ENCODE measurements around the gene IKZF3. TPM values are rescaled to one million over a fixed set of nuclear protein-coding genes. Genes with fewer than 3 reads are reported as not detected.
"Not testable (repeated sequence)": the region's sequence is repeated elsewhere in the genome, so short reads cannot be mapped to it uniquely, and the experiment has no call there.

IKZF3 gene
- 0.55 TPM for polyA plus RNA-seq (2013, experiment 1 of 2)
- polyA plus RNA-seq (2013, experiment 2 of 2): 0.43 TPM

GRCh38 chr17:39863918-39864746, at the start of gene IKZF3:
IKZF3 (minus strand) TSS chr17:39864312; CDS start chr17:39864126, 186 bp downstream.
- no peak within 1 kb of the TSS for H3K4ac ChIP-seq (ENCODE audit: low read depth, low read length)
- H3K23ac ChIP-seq (ENCODE audit: low read length): no peak within 1 kb of the TSS
- no peak within 1 kb of the TSS for H2BK120ac ChIP-seq (ENCODE audit: low read depth, low read length)
- H3K18ac ChIP-seq (ENCODE audit: low read length): no peak within 1 kb of the TSS
- no peaks in the 10 kb centered on the region for H3K4me1 ChIP-seq (ENCODE audit: control insufficient read depth, low read depth, low read length)
- no peak within 1 kb of the TSS for H2AK5ac ChIP-seq (ENCODE audit: low read length)
- no peaks in the 10 kb centered on the region for H3K79me2 ChIP-seq (ENCODE audit: control insufficient read depth, insufficient read depth, low read length)
- H3K79me1 ChIP-seq (ENCODE audit: low read length): no peaks in the 10 kb centered on the region
- peaks cover 16% of the 10 kb centered on the region for H3K27me3 ChIP-seq (ENCODE audit: insufficient read depth, low read length, poor library complexity)
- WGBS (ENCODE audit: extremely low coverage, insufficient coverage, low lambda C conversion rate): no CpG with 5 or more reads among the region's 50 CpGs
- no peak within 1 kb of the TSS for H3K27ac ChIP-seq (ENCODE audit: low read depth, low read length)
- no peak within 1 kb of the TSS for H2BK5ac ChIP-seq (ENCODE audit: low read length)
- peak; percentile 80 for DNase-seq
- no peak within 1 kb of the TSS for H4K8ac ChIP-seq (ENCODE audit: low read depth, low read length)
- H3K56ac ChIP-seq (ENCODE audit: low read length): no peak within 1 kb of the TSS
- no peak within 1 kb of the TSS for H3K9ac ChIP-seq (ENCODE audit: low read length)
- H3K4me3 ChIP-seq (ENCODE audit: low read length): no peak within 1 kb of the TSS
- no peak within 1 kb of the TSS for H3K4me2 ChIP-seq (ENCODE audit: low read length)
- H4K5ac ChIP-seq (ENCODE audit: low read length): no peak within 1 kb of the TSS
- H3K36me3 ChIP-seq (ENCODE audit: control insufficient read depth, insufficient read depth, low read length): no peaks in the 10 kb centered on the region
- H2BK15ac ChIP-seq (replicated peaks; ENCODE audit: low read depth): no peak within 1 kb of the TSS

- H3K36me3 ChIP-seq (ENCODE audit: control insufficient read depth, insufficient read depth, low read length): peaks cover 4% of the 10 kb centered on the region
- no peak overlapping the region for H3K27ac ChIP-seq (ENCODE audit: low read depth, low read length)
- no peaks in the 10 kb centered on the region for H3K79me2 ChIP-seq (ENCODE audit: control insufficient read depth, insufficient read depth, low read length)
- no peak overlapping the region for H2BK120ac ChIP-seq (ENCODE audit: low read depth, low read length)
- no peak overlapping the region for H4K8ac ChIP-seq (ENCODE audit: low read depth, low read length)
- H3K79me1 ChIP-seq (ENCODE audit: low read length): no peaks in the 10 kb centered on the region
- WGBS (ENCODE audit: extremely low coverage, insufficient coverage, low lambda C conversion rate): no CpG with 5 or more reads among the region's 6 CpGs
- H3K4me3 ChIP-seq (ENCODE audit: low read length): no peak overlapping the region
- no peak overlapping the region for H4K5ac ChIP-seq (ENCODE audit: low read length)
- no peaks in the 10 kb centered on the region for H3K27me3 ChIP-seq (ENCODE audit: insufficient read depth, low read length, poor library complexity)
- no peak overlapping the region for H3K4me2 ChIP-seq (ENCODE audit: low read length)
- H3K9ac ChIP-seq (ENCODE audit: low read length): no peak overlapping the region
- no peak overlapping the region for H3K56ac ChIP-seq (ENCODE audit: low read length)
- H3K4me1 ChIP-seq (ENCODE audit: control insufficient read depth, low read depth, low read length): no peaks in the 10 kb centered on the region
- no peak overlapping the region for H2BK5ac ChIP-seq (ENCODE audit: low read length)
- H2BK15ac ChIP-seq (replicated peaks; ENCODE audit: low read depth): no peak overlapping the region
- H3K4ac ChIP-seq (ENCODE audit: low read depth, low read length): no peak overlapping the region
- no peak overlapping the region for H2AK5ac ChIP-seq (ENCODE audit: low read length)
- H3K18ac ChIP-seq (ENCODE audit: low read length): no peak overlapping the region
- H3K23ac ChIP-seq (ENCODE audit: low read length): no peak overlapping the region
- DNase-seq: no peak
Observed at GRCh38 chr17:39908789-39909352, 44.8 kb upstream of the IKZF3 start.

DNA sequence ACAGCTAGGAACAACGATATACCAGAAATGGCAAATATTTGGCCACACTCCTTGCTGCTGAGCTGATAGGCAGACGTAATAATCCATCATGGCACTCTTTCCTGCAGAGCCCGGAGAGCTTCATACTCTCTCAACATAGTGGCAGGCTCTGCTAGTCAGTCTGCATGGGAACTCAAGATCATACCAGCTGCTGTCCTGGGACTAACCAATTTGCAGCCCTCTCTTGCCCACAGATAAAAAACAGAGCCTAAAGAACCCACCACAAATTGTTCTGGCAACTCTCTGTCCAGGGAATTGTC, 40.8 kb upstream of the IKZF3 start:
- Histone ChIP-seq H2BK120ac (ENCODE audit: low read depth, low read length) (no peak overlapping the region), H2BK15ac (replicated peaks; ENCODE audit: low read depth) (no peak overlapping the region), H4K5ac (ENCODE audit: low read length) (no peak overlapping the region), H2AK5ac (ENCODE audit: low read length) (no peak overlapping the region), H3K18ac (ENCODE audit: low read length) (no peak overlapping the region), H3K27ac (ENCODE audit: low read depth, low read length) (no peak overlapping the region), H3K4me1 (ENCODE audit: control insufficient read depth, low read depth, low read length) (no peaks in the 10 kb centered on the region), H3K4me2 (ENCODE audit: low read length) (no peak overlapping the region), H3K27me3 (ENCODE audit: insufficient read depth, low read length, poor library complexity) (no peaks in the 10 kb centered on the region), H3K36me3 (ENCODE audit: control insufficient read depth, insufficient read depth, low read length) (peaks cover 2% of the 10 kb centered on the region), H3K79me1 (ENCODE audit: low read length) (no peaks in the 10 kb centered on the region), H3K23ac (ENCODE audit: low read length) (no peak overlapping the region), H3K4ac (ENCODE audit: low read depth, low read length) (no peak overlapping the region), H3K56ac (ENCODE audit: low read length) (no peak overlapping the region), H2BK5ac (ENCODE audit: low read length) (no peak overlapping the region), H3K9ac (ENCODE audit: low read length) (no peak overlapping the region), H3K4me3 (ENCODE audit: low read length) (no peak overlapping the region), H3K79me2 (ENCODE audit: control insufficient read depth, insufficient read depth, low read length) (no peaks in the 10 kb centered on the region), H4K8ac (ENCODE audit: low read depth, low read length) (no peak overlapping the region)
- DNase-seq: no peak
- no CpG with 5 or more reads among the region's 3 CpGs for WGBS (ENCODE audit: extremely low coverage, insufficient coverage, low lambda C conversion rate)

GRCh38 chr17:39903158-39903884, 39.2 kb upstream of the IKZF3 start:
- no peaks in the 10 kb centered on the region for H3K79me2 ChIP-seq (ENCODE audit: control insufficient read depth, insufficient read depth, low read length)
- no peak overlapping the region for H3K18ac ChIP-seq (ENCODE audit: low read length)
- no peak overlapping the region for H2BK5ac ChIP-seq (ENCODE audit: low read length)
- no peak overlapping the region for H4K5ac ChIP-seq (ENCODE audit: low read length)
- no peak overlapping the region for H3K9ac ChIP-seq (ENCODE audit: low read length)
- no peak overlapping the region for H3K4me2 ChIP-seq (ENCODE audit: low read length)
- H3K4me3 ChIP-seq (ENCODE audit: low read length): no peak overlapping the region
- H4K8ac ChIP-seq (ENCODE audit: low read depth, low read length): no peak overlapping the region
- no peak overlapping the region for H2BK15ac ChIP-seq (replicated peaks; ENCODE audit: low read depth)
- no peak for DNase-seq
- no peaks in the 10 kb centered on the region for H3K79me1 ChIP-seq (ENCODE audit: low read length)
- H3K4ac ChIP-seq (ENCODE audit: low read depth, low read length): no peak overlapping the region
- H2BK120ac ChIP-seq (ENCODE audit: low read depth, low read length): no peak overlapping the region
- H2AK5ac ChIP-seq (ENCODE audit: low read length): no peak overlapping the region
- no peak overlapping the region for H3K27ac ChIP-seq (ENCODE audit: low read depth, low read length)
- H3K4me1 ChIP-seq (ENCODE audit: control insufficient read depth, low read depth, low read length): no peaks in the 10 kb centered on the region
- H3K36me3 ChIP-seq (ENCODE audit: control insufficient read depth, insufficient read depth, low read length): peaks cover 2% of the 10 kb centered on the region
- H3K23ac ChIP-seq (ENCODE audit: low read length): no peak overlapping the region
- no peaks in the 10 kb centered on the region for H3K27me3 ChIP-seq (ENCODE audit: insufficient read depth, low read length, poor library complexity)
- no CpG with 5 or more reads among the region's 4 CpGs for WGBS (ENCODE audit: extremely low coverage, insufficient coverage, low lambda C conversion rate)
- no peak overlapping the region for H3K56ac ChIP-seq (ENCODE audit: low read length)

DNA sequence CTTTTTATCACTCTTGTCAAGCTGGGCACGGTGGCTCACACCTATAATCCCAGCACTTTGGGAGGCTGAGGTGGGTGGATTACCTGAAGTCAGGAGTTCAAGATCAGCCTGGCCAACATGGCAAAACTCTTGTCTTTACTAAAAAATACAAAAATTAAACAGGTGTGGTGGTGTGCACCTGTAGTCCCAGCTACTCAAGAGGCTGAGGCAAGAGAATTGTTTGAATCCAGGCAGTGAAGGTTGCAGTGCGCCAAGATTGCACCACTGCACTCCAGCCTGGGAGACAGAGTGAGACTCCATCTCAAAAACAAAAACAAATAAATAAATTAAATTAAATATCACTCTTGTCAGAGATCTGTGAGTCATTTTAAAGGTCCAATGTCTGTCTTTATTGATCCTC, 37.9 kb upstream of the IKZF3 start:
- H3K79me1 ChIP-seq (ENCODE audit: low read length); H3K4me3 ChIP-seq (ENCODE audit: low read length); H3K9ac ChIP-seq (ENCODE audit: low read length); H3K18ac ChIP-seq (ENCODE audit: low read length); H3K36me3 ChIP-seq (ENCODE audit: control insufficient read depth, insufficient read depth, low read length); H3K23ac ChIP-seq (ENCODE audit: low read length); H2BK120ac ChIP-seq (ENCODE audit: low read depth, low read length); H4K8ac ChIP-seq (ENCODE audit: low read depth, low read length); H3K56ac ChIP-seq (ENCODE audit: low read length); H3K27ac ChIP-seq (ENCODE audit: low read depth, low read length); H3K27me3 ChIP-seq (ENCODE audit: insufficient read depth, low read length, poor library complexity); H3K4me1 ChIP-seq (ENCODE audit: control insufficient read depth, low read depth, low read length); DNase-seq; H2AK5ac ChIP-seq (ENCODE audit: low read length); H3K79me2 ChIP-seq (ENCODE audit: control insufficient read depth, insufficient read depth, low read length); H3K4me2 ChIP-seq (ENCODE audit: low read length); H3K4ac ChIP-seq (ENCODE audit: low read depth, low read length); H2BK15ac ChIP-seq (replicated peaks; ENCODE audit: low read depth); H4K5ac ChIP-seq (ENCODE audit: low read length); H2BK5ac ChIP-seq (ENCODE audit: low read length): not testable (repeated sequence)
- WGBS (ENCODE audit: extremely low coverage, insufficient coverage, low lambda C conversion rate): no CpG with 5 or more reads among the region's 2 CpGs

Data from mesendoderm (in vitro differentiated cells).